Measurements from ENCODE around the gene CIB4. TPM values are rescaled to one million over a fixed set of nuclear protein-coding genes. Genes with fewer than 3 reads are reported as not detected.

Gene CIB4
- total and polyA plus RNA-seq, 7 experiments from 2014 or later: not detected

DNA sequence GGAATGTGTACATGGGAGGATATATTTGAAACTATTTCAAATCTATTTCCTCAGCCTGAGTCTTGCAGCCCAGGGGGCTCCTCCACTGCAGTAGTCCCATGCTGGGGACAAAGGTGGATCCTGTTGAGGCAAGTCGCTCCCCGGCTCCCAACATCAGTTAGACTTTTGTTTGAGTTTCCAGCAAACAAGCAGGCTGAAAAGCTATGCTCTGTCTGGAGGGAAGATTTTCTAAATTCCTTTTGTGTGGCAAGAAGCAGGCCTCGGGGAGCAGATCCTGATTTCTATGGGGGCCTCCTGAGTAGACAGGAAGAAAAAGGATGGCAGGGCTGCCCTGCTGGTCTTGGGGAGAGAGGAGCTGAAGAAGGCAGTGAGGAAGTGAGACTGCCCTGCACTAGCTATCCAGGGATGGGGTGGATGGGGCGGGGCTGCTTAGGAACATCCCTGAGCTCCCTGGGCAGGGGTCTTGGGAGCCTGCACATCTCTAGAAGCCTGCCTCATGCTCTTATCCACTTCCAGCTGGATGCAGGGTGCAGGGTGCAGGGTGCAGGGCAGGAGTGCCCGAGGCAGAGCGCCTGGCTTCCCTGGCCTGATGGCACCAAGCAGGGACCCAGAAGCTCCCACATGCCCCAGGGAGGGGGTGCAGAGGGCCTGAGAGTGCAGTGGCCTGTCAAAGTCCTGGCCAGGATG, 6.0 kb upstream of the CIB4 start:
- H3K4me3 ChIP-seq (ENCODE audit: low read length): no peak overlapping the region
- ATAC-seq (peak; percentile 31), DNase-seq (no peak)
- H3K36me3 Mint-ChIP-seq: no peaks in the 10 kb centered on the region
- no peaks in the 10 kb centered on the region for H3K27me3 ChIP-seq (ENCODE audit: control insufficient read depth in 2 of 2, insufficient read depth in 2 of 2, low read length in 2 of 2)
- H3K4me1 ChIP-seq (ENCODE audit: control insufficient read depth in 2 of 2, insufficient read depth in 2 of 2, low read length in 2 of 2): no peaks in the 10 kb centered on the region
- no peaks in the 10 kb centered on the region for H3K9me3 ChIP-seq (ENCODE audit: control insufficient read depth in 2 of 3, low read length in 3 of 3)
- intact Hi-C loops (cut with micrococcal nuclease): no loop called here
- CTCF ChIA-PET: no interaction called here
- no peak overlapping the region for H3K4me3 Mint-ChIP-seq
- no peak overlapping the region for H3K27ac Mint-ChIP-seq
- H3K27me3 Mint-ChIP-seq: peaks cover 21 to 57% (median 28%) of the 10 kb centered on the region in 5 donors
- H3K9me3 Mint-ChIP-seq: peaks cover 0 to 3% (median 0%) of the 10 kb centered on the region in 11 donors
- H3K36me3 ChIP-seq (ENCODE audit: control insufficient read depth in 2 of 3, insufficient read depth in 3 of 3, low read length in 3 of 3): no peaks in the 10 kb centered on the region
- no peaks in the 10 kb centered on the region for H3K4me1 Mint-ChIP-seq
- H3K27ac ChIP-seq (ENCODE audit: low read depth, low read length): no peak overlapping the region
- POLR2A ChIA-PET: no interaction called here

GRCh38 chr2:26645762-26646161, 4.6 kb upstream of the CIB4 start:
- H3K9me3 Mint-ChIP-seq: peaks cover 0 to 3% (median 0%) of the 10 kb centered on the region in 11 donors
- no peak overlapping the region for H3K27ac ChIP-seq (ENCODE audit: low read depth, low read length)
- H3K4me1 Mint-ChIP-seq: no peaks in the 10 kb centered on the region
- H3K4me1 ChIP-seq (ENCODE audit: control insufficient read depth in 2 of 2, insufficient read depth in 2 of 2, low read length in 2 of 2): no peaks in the 10 kb centered on the region
- H3K4me3 Mint-ChIP-seq: no peak overlapping the region
- H3K27ac Mint-ChIP-seq: no peak overlapping the region
- H3K27me3 ChIP-seq (ENCODE audit: control insufficient read depth in 2 of 2, insufficient read depth in 2 of 2, low read length in 2 of 2): no peaks in the 10 kb centered on the region
- H3K27me3 Mint-ChIP-seq: peaks cover 23 to 58% (median 36%) of the 10 kb centered on the region in 5 donors
- CTCF ChIA-PET: no interaction called here
- no peak overlapping the region for H3K4me3 ChIP-seq (ENCODE audit: low read length)
- H3K36me3 Mint-ChIP-seq: peaks cover 0 to 3% (median 0%) of the 10 kb centered on the region in 5 donors
- no peak for DNase-seq
- POLR2A ChIA-PET: no interaction called here
- no peaks in the 10 kb centered on the region for H3K9me3 ChIP-seq (ENCODE audit: control insufficient read depth in 2 of 3, low read length in 3 of 3)
- intact Hi-C loops (cut with micrococcal nuclease): no loop called here
- ATAC-seq: no peak
- H3K36me3 ChIP-seq (ENCODE audit: control insufficient read depth in 2 of 3, insufficient read depth in 3 of 3, low read length in 3 of 3): no peaks in the 10 kb centered on the region

GRCh38 chr2:26644188-26644835, 3.1 kb upstream of the CIB4 start:
- ATAC-seq (no peak), DNase-seq (no peak)
- Mint-ChIP-seq H3K9me3 (no peaks in the 10 kb centered on the region), H3K4me3 (no peak overlapping the region), H3K4me1 (peaks cover 0 to 4% (median 0%) of the 10 kb centered on the region in 7 donors), H3K36me3 (peaks cover 0 to 3% (median 0%) of the 10 kb centered on the region in 5 donors), H3K27me3 (peaks cover 19 to 54% (median 32%) of the 10 kb centered on the region in 5 donors), H3K27ac (peak overlapping the region in 1 of 9 donors; percentile 49)
- POLR2A ChIA-PET: no interaction called here
- H3K27me3 ChIP-seq (ENCODE audit: control insufficient read depth in 2 of 2, insufficient read depth in 2 of 2, low read length in 2 of 2): no peaks in the 10 kb centered on the region
- no peaks in the 10 kb centered on the region for H3K36me3 ChIP-seq (ENCODE audit: control insufficient read depth in 2 of 3, insufficient read depth in 3 of 3, low read length in 3 of 3)
- H3K4me1 ChIP-seq (ENCODE audit: control insufficient read depth in 2 of 2, insufficient read depth in 2 of 2, low read length in 2 of 2): no peaks in the 10 kb centered on the region
- intact Hi-C loops (cut with micrococcal nuclease): no loop called here
- CTCF ChIA-PET: no interaction called here
- H3K9me3 ChIP-seq (ENCODE audit: control insufficient read depth in 2 of 3, low read length in 3 of 3): no peaks in the 10 kb centered on the region
- H3K27ac ChIP-seq (ENCODE audit: low read depth, low read length): no peak overlapping the region
- H3K4me3 ChIP-seq (ENCODE audit: low read length): no peak overlapping the region

DNA sequence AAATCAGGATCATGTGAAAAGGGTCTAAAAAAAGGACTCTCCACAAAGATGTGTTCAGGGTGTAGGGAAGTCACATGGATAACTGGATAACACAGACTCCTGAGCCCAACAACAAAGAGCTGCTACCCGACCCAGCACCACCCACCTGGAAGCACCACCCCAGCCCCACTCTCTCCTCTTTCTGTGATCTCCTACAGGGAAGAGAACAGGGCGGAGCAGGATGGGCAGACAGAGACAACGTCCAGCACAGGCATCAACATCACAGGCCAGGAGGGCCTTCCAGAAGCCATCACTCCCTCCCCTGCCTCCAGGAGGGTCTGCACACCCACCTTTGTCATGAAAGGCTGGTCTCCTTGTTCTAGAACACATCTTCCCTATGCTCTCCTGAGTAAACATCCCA, 1.3 kb upstream of the CIB4 start:
- no peaks in the 10 kb centered on the region for H3K9me3 ChIP-seq (ENCODE audit: control insufficient read depth in 2 of 3, low read length in 3 of 3)
- intact Hi-C loops (cut with micrococcal nuclease): no loop called here
- DNase-seq (no peak), ATAC-seq (no peak)
- peaks cover 0 to 3% (median 0%) of the 10 kb centered on the region in 5 donors for H3K36me3 Mint-ChIP-seq
- ChIA-PET CTCF (no interaction called here), POLR2A (no interaction called here)
- H3K4me1 Mint-ChIP-seq: peaks cover 0 to 4% (median 0%) of the 10 kb centered on the region in 7 donors
- no peaks in the 10 kb centered on the region for H3K27me3 ChIP-seq (ENCODE audit: control insufficient read depth in 2 of 2, insufficient read depth in 2 of 2, low read length in 2 of 2)
- no peak overlapping the region for H3K4me3 ChIP-seq (ENCODE audit: low read length)
- H3K4me1 ChIP-seq (ENCODE audit: control insufficient read depth in 2 of 2, insufficient read depth in 2 of 2, low read length in 2 of 2): no peaks in the 10 kb centered on the region
- peaks cover 19 to 54% (median 32%) of the 10 kb centered on the region in 5 donors for H3K27me3 Mint-ChIP-seq
- no peak overlapping the region for H3K4me3 Mint-ChIP-seq
- no peak overlapping the region for H3K27ac ChIP-seq (ENCODE audit: low read depth, low read length)
- H3K27ac Mint-ChIP-seq: no peak overlapping the region
- no peaks in the 10 kb centered on the region for H3K9me3 Mint-ChIP-seq
- H3K36me3 ChIP-seq (ENCODE audit: control insufficient read depth in 2 of 3, insufficient read depth in 3 of 3, low read length in 3 of 3): no peaks in the 10 kb centered on the region

DNA sequence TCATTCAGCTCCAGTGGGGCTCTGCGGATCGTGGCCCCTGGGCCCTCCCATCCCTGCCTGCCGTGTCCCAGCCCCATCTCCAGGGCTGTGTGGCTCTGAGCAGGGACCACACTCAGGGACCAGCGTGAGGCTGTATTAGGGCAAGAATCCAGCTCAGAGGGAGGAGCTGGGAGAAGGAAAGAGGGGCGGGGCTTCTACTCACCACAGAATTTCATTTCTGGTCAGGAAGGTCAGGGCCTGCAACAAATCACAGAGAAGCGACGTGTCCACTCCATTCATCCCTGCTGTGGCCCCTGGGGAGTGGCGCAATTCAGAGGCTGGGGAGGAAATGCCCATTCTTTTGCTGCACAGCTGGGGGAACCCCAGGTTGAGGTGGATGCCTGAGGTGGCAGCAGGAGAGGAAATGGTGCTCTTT, 828 bp downstream of the CIB4 start:
- no peaks in the 10 kb centered on the region for H3K9me3 ChIP-seq (ENCODE audit: control insufficient read depth in 2 of 3, low read length in 3 of 3)
- H3K27ac ChIP-seq (ENCODE audit: low read depth, low read length): no peak overlapping the region
- DNase-seq: no peak
- H3K4me1 ChIP-seq (ENCODE audit: control insufficient read depth in 2 of 2, insufficient read depth in 2 of 2, low read length in 2 of 2): no peaks in the 10 kb centered on the region
- no peak for ATAC-seq
- Mint-ChIP-seq H3K27ac (no peak overlapping the region), H3K4me1 (peaks cover 0 to 4% (median 0%) of the 10 kb centered on the region in 7 donors), H3K27me3 (peaks cover 15 to 35% (median 26%) of the 10 kb centered on the region in 5 donors), H3K9me3 (no peaks in the 10 kb centered on the region), H3K4me3 (no peak overlapping the region), H3K36me3 (peaks cover 0 to 3% (median 0%) of the 10 kb centered on the region in 5 donors)
- no peaks in the 10 kb centered on the region for H3K27me3 ChIP-seq (ENCODE audit: control insufficient read depth in 2 of 2, insufficient read depth in 2 of 2, low read length in 2 of 2)
- H3K4me3 ChIP-seq (ENCODE audit: low read length): no peak overlapping the region
- POLR2A ChIA-PET: no interaction called here
- CTCF ChIA-PET: no interaction called here
- no peaks in the 10 kb centered on the region for H3K36me3 ChIP-seq (ENCODE audit: control insufficient read depth in 2 of 3, insufficient read depth in 3 of 3, low read length in 3 of 3)
- intact Hi-C loops (cut with micrococcal nuclease): no loop called here

GRCh38 chr2:26639685-26640243, 1.4 kb downstream of the CIB4 start:
- no peak overlapping the region for H3K4me3 Mint-ChIP-seq
- no peak overlapping the region for H3K4me3 ChIP-seq (ENCODE audit: low read length)
- H3K9me3 Mint-ChIP-seq: no peaks in the 10 kb centered on the region
- no peaks in the 10 kb centered on the region for H3K36me3 ChIP-seq (ENCODE audit: control insufficient read depth in 2 of 3, insufficient read depth in 3 of 3, low read length in 3 of 3)
- ChIA-PET CTCF (no interaction called here), POLR2A (no interaction called here)
- H3K27me3 Mint-ChIP-seq: peaks cover 10 to 33% (median 21%) of the 10 kb centered on the region in 5 donors
- DNase-seq (no peak), ATAC-seq (no peak)
- H3K9me3 ChIP-seq (ENCODE audit: control insufficient read depth in 2 of 3, low read length in 3 of 3): no peaks in the 10 kb centered on the region
- intact Hi-C loops (cut with micrococcal nuclease): no loop called here
- H3K27ac Mint-ChIP-seq: no peak overlapping the region
- peaks cover 0 to 4% (median 0%) of the 10 kb centered on the region in 7 donors for H3K4me1 Mint-ChIP-seq
- H3K27me3 ChIP-seq (ENCODE audit: control insufficient read depth in 2 of 2, insufficient read depth in 2 of 2, low read length in 2 of 2): no peaks in the 10 kb centered on the region
- H3K36me3 Mint-ChIP-seq: peaks cover 0 to 3% (median 0%) of the 10 kb centered on the region in 5 donors
- no peaks in the 10 kb centered on the region for H3K4me1 ChIP-seq (ENCODE audit: control insufficient read depth in 2 of 2, insufficient read depth in 2 of 2, low read length in 2 of 2)
- H3K27ac ChIP-seq (ENCODE audit: low read depth, low read length): no peak overlapping the region

Data from naive thymus-derived CD4-positive, alpha-beta T cell (primary cell).